Measurements from ENCODE around the gene ABCB6. TPM values are rescaled to one million over a fixed set of nuclear protein-coding genes. Genes with fewer than 3 reads are reported as not detected.

Gene ABCB6
- total RNA-seq, 1 donor from 2014 or later, result 46.1 TPM

DNA sequence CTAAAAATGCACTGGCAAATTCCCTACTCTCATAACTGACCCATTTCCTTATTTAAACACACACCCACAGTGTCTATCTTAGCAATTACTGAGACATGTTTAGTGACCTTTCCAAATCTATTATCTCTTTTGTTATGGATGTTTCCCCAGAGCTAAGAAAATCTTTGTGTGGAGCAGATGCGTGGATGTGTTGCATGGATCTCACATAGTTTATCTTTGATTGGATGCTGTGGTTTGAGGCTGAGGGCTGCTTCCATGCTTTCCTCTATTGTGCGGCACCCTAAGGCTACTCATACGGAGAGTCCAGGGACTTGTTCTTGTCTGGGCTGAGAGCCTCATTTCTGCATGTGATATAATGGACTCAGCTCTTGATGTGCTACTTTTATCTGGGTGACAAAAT lies 15.6 kb upstream of the ABCB6 start:
- TF ChIP-seq, protein P1, sequence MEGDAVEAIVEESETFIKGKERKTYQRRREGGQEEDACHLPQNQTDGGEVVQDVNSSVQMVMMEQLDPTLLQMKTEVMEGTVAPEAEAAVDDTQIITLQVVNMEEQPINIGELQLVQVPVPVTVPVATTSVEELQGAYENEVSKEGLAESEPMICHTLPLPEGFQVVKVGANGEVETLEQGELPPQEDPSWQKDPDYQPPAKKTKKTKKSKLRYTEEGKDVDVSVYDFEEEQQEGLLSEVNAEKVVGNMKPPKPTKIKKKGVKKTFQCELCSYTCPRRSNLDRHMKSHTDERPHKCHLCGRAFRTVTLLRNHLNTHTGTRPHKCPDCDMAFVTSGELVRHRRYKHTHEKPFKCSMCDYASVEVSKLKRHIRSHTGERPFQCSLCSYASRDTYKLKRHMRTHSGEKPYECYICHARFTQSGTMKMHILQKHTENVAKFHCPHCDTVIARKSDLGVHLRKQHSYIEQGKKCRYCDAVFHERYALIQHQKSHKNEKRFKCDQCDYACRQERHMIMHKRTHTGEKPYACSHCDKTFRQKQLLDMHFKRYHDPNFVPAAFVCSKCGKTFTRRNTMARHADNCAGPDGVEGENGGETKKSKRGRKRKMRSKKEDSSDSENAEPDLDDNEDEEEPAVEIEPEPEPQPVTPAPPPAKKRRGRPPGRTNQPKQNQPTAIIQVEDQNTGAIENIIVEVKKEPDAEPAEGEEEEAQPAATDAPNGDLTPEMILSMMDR (IDR thresholded peaks at IDR 0.05; ENCODE audit: insufficient read depth, low read length, severe bottlenecking), result no peak
- Histone ChIP-seq H3K4me3 (ENCODE audit: low read depth, low read length) (no peak overlapping the region), H3K27me3 (ENCODE audit: control insufficient read depth, insufficient read depth, low read length) (no peaks in the 10 kb centered on the region), H3K36me3 (ENCODE audit: control insufficient read depth, insufficient read depth, low read length) (peaks cover 36% of the 10 kb centered on the region)
- DNase-seq (ENCODE audit: low read depth) (no peak), FAIRE-seq (no peak)

DNA sequence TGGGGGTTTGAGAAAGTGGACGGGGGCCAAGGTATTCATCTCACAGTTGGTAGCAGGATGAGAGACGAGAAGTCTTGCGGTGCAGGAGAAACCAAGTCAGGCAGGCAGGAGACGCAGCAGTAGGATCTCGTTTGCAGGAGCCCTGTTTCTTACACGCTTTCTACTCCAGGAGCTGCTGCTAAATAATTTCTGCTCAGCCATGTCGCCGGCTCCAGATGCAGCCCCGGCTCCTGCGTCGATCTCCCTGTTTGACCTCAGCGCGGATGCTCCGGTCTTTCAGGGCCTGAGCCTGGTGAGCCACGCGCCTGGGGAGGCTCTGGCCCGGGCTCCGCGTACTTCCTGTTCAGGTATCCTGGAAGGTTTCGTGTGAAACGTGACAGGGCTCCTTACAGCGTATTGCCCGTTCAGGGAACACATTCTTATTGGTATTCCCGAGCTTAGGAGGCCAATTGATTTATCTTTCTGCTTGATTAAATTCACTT lies 11.3 kb upstream of the ABCB6 start:
- TF ChIP-seq, protein P1 (IDR thresholded peaks at IDR 0.05; ENCODE audit: insufficient read depth, low read length, severe bottlenecking), result no peak
- Histone ChIP-seq H3K27me3 (ENCODE audit: control insufficient read depth, insufficient read depth, low read length) (no peaks in the 10 kb centered on the region), H3K4me3 (ENCODE audit: low read depth, low read length) (peak overlapping the region; percentile 80), H3K36me3 (ENCODE audit: control insufficient read depth, insufficient read depth, low read length) (peaks cover 27% of the 10 kb centered on the region)
- DNase-seq (ENCODE audit: low read depth) (peak; percentile 55), FAIRE-seq (no peak)

DNA sequence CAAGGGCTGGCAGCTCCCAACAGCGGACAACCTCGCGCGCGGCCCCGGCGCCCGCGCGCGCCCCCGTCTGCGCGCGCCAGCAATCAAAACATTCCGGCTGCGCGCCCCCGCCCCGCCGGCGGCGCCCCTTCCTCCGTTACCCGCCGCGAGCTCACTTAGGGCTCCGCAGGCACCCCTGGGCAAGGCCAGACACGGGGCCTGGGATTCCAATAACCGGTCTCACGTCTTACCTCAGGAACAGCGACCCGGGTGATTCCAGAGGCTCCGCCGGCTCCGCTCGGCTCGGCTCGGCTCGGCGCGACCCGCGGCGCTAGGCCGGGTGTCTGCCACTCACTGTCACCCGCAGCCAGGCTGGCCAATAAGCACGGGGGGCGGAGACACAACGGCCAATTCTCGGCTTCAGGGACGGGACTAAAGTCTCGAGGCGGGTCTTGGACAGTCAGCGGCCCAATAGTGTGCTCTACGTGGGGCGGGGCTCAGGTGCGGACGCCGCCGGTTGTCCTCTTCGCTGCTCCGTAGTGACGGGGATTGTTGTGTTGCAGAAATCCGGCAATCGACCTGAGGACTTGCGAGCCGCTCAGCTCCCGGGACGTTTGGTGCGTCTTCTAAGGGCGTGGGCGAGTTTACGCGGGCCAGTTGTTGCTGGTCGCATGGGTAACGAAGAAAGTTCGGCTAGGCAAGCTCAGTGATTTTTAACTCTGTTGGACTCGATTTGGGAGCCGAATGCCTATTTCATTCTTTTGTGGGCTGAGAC lies 10.7 kb upstream of the ABCB6 start, which contains the start of the genes ANKZF1 and ATG9A:
TSS of gene ANKZF1 (plus strand) at position 502 of the 754 bp plus-strand sequence. CDS start 452 bp downstream, outside the sequence.
TSS of gene ATG9A (minus strand) at position 332 of the 754 bp plus-strand sequence. CDS start 1,612 bp downstream, outside the sequence.
- FAIRE-seq (peak; percentile 7), DNase-seq (ENCODE audit: low read depth) (peak; percentile 97)
- TF ChIP-seq, protein P1 (IDR thresholded peaks at IDR 0.05; ENCODE audit: insufficient read depth, low read length, severe bottlenecking), result no peak
- H3K4me3 ChIP-seq (ENCODE audit: low read depth, low read length), result peak within 1 kb of the TSS; percentile 80
- no peaks in the 10 kb centered on the region for H3K27me3 ChIP-seq (ENCODE audit: control insufficient read depth, insufficient read depth, low read length)
- peaks cover 29% of the 10 kb centered on the region for H3K36me3 ChIP-seq (ENCODE audit: control insufficient read depth, insufficient read depth, low read length)

DNA sequence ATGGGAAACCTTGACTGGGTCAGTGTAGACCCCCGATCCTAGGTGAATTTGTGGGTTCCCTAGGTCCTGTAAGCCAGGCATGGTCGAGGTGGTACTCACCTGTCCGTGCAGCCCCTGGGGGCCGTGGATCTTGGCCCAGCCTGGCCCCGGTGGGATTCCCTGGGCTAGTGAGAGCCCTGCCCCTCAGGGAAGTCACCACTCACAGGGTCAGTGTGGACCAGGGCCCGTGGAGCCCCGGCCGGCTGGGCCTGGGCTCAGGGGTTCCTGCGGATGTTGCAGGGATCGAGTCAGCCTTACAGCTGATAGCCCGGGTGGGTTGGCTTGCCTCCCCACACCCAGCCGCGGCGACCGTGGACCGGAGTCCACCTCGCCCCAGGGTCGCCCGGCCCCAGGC lies 10.2 kb upstream of the ABCB6 start:
- TF ChIP-seq, protein P1 (IDR thresholded peaks at IDR 0.05; ENCODE audit: insufficient read depth, low read length, severe bottlenecking), result no peak
- FAIRE-seq (no peak), DNase-seq (ENCODE audit: low read depth) (no peak)
- Histone ChIP-seq H3K4me3 (ENCODE audit: low read depth, low read length) (peak overlapping the region; percentile 80), H3K27me3 (ENCODE audit: control insufficient read depth, insufficient read depth, low read length) (no peaks in the 10 kb centered on the region), H3K36me3 (ENCODE audit: control insufficient read depth, insufficient read depth, low read length) (peaks cover 32% of the 10 kb centered on the region)

DNA sequence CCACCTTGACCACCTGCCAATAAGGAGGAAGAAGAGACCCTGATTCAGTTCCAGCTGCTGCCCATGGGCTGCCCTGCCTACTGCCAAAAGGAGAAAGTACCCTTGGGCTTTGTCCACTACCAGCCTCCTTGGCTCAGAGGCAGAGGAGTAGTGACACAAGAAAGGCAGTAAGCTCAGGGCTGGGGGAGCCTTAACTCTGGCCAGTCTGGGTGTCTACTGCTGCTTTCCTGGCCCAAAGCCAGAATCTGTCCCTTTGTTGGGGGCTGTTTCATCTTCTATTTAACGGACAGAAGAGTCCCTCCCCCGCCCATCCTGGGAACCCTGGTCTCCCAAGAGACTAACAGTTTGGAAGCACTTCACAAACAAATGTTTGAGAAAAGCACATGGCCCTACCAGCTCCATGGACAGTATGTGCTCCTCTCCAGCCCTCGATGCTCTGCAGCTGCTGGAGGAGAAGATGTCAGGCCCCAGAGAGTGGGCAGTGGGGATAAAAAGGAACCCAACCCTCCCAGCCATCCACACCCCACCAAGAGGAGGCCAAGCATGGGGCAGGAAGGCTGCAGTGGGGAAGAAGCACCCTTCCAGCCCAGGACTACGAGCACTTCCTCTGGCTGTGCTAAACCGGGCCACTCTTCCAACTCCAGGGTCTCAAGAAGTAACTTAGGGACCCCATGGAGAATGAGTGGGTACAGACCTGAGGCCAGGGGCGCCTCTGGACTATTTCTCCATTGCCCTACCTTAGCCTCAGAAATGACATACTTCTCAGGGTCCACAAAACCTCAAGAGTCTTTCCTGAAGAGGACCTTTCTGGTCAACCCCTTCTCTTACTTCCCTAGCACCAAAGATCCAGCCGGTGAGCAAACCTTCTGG lies 9.5 kb upstream of the ABCB6 start:
- Histone ChIP-seq H3K4me3 (ENCODE audit: low read depth, low read length) (peak overlapping the region; percentile 80), H3K36me3 (ENCODE audit: control insufficient read depth, insufficient read depth, low read length) (peaks cover 32% of the 10 kb centered on the region), H3K27me3 (ENCODE audit: control insufficient read depth, insufficient read depth, low read length) (no peaks in the 10 kb centered on the region)
- FAIRE-seq, result no peak
- TF ChIP-seq, protein P1 (IDR thresholded peaks at IDR 0.05; ENCODE audit: insufficient read depth, low read length, severe bottlenecking), result no peak
- no peak for DNase-seq (ENCODE audit: low read depth)

Data from bronchial epithelial cell (primary cell).